IMR-90 (cell line): Measurements from ENCODE around the gene IGSF8.

Source experiments
- BHLHE40 ChIP-seq: fragments of 150-350 bp; IDR thresholded peaks from 2 replicates; pipeline ENCODE4 v1.6.1; 2016; ENCODE audit warnings: mild to moderate bottlenecking, low read depth, low read length
- CEBPB ChIP-seq: IDR thresholded peaks from 2 replicates; pipeline ENCODE4 v1.6.1; 2012; ENCODE audit warnings: low read depth, low read length, improper control_type of control experiment
- CHD1 ChIP-seq: IDR thresholded peaks from 2 replicates; pipeline ENCODE4 v1.6.1; 2012; ENCODE audit warnings: low read depth, low read length, improper control_type of control experiment
- FOS ChIP-seq: fragments of 150-350 bp; IDR thresholded peaks from 2 replicates; pipeline ENCODE4 v1.6.1; 2016; ENCODE audit warnings: low read depth, low read length
- MAZ ChIP-seq: IDR thresholded peaks from 2 replicates; pipeline ENCODE4 v1.6.1; 2012; ENCODE audit warnings: low read depth, mild to moderate bottlenecking, low read length, improper control_type of control experiment, moderate library complexity, borderline replicate concordance
- MXI1 ChIP-seq: IDR thresholded peaks from 2 replicates; pipeline ENCODE4 v1.6.1; 2012; ENCODE audit warnings: low read depth, mild to moderate bottlenecking, low read length, moderate library complexity, borderline replicate concordance
- POLR2A ChIP-seq: IDR thresholded peaks from 2 replicates; pipeline ENCODE4 v1.6.1; 2012; ENCODE audit warnings: mild to moderate bottlenecking, low read depth, low read length
- RAD21 ChIP-seq: IDR thresholded peaks from 2 replicates; pipeline ENCODE4 v1.6.1; 2012; ENCODE audit warnings: low read length, improper control_type of control experiment
- RCOR1 ChIP-seq: IDR thresholded peaks from 2 replicates; pipeline ENCODE4 v1.6.1; 2012; ENCODE audit warnings: mild to moderate bottlenecking, low read length, improper control_type of control experiment; ENCODE audit not compliant: insufficient replicate concordance
- USF2 ChIP-seq: fragments of 150-350 bp; IDR thresholded peaks from 2 replicates; pipeline ENCODE4 v1.6.1; 2017; ENCODE audit warnings: mild to moderate bottlenecking, antibody characterized with exemption, low read length, low read depth
- TF ChIP-seq, protein P1 (sequence below): conservative IDR thresholded peaks from 2 replicates; pipeline ENCODE4 v1.5.1; 2012; ENCODE audit warnings: mild to moderate bottlenecking, low read depth, low read length, improper control_type of control experiment
- TF ChIP-seq, protein P2 (sequence below): fragments of 150-350 bp; IDR thresholded peaks from 2 replicates; pipeline ENCODE4 v1.6.1; 2016; ENCODE audit warnings: low read depth, mild to moderate bottlenecking, low read length, moderate library complexity, borderline replicate concordance

DNA sequence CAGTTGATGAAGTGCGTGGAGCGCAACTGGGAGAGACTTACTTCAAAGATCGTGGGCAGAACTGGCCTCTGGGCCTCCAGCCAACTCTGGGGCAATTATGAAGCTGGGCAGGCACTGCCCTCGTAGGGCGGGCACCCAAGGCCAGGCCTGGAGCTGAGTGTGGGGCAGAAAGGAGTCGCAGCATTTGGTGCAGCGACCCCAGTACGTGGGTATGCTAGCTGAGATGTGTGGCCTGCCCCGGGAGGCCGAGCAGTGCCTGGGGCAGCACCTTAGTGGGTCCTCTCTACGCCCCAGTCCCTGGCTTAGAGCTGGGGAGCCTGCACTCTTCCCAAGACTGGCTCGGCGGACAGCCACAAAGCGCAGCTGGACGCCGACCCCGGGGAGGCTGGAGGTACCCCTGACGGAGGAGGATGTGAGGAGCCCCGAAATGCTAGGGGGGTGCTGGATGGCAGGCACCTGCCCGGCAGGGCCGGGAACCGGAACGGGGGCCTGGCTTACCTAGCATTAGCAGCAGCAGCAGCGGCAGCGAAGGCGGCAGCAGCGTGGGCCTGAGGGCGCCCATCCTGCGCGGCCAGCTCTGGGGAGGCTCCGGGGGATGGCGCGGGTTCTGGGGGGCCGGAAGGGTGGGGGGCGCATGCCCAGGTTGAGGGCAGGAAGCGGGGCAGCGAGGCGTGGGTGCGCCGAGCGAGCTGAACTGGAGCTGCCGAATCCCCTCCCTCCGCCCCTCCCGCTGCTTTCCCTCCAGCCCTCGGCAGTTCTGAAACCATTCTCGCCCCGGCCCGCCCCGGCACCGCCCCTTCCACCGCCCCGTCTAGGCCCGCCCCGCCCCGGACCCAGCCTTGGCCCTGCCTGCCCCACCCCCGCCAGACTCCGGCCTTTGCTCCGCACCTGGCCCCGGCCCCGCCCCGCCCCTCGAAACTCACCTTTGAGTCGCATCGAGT is at the start of gene IGSF8:
- TF ChIP-seq, protein P1, sequence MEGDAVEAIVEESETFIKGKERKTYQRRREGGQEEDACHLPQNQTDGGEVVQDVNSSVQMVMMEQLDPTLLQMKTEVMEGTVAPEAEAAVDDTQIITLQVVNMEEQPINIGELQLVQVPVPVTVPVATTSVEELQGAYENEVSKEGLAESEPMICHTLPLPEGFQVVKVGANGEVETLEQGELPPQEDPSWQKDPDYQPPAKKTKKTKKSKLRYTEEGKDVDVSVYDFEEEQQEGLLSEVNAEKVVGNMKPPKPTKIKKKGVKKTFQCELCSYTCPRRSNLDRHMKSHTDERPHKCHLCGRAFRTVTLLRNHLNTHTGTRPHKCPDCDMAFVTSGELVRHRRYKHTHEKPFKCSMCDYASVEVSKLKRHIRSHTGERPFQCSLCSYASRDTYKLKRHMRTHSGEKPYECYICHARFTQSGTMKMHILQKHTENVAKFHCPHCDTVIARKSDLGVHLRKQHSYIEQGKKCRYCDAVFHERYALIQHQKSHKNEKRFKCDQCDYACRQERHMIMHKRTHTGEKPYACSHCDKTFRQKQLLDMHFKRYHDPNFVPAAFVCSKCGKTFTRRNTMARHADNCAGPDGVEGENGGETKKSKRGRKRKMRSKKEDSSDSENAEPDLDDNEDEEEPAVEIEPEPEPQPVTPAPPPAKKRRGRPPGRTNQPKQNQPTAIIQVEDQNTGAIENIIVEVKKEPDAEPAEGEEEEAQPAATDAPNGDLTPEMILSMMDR, result no peak
- TF ChIP-seq CEBPB (no peak), CHD1 (no peak), BHLHE40 (no peak), POLR2A (no peak), MXI1 (0 out of 2 replicates have a peak, but pooled peaks have one; percentile 9), RCOR1 (no peak), FOS (no peak), USF2 (no peak), MAZ (peak; percentile 67; the same call in 1 of the 2 replicates), RAD21 (no peak)
- TF ChIP-seq, protein P2, sequence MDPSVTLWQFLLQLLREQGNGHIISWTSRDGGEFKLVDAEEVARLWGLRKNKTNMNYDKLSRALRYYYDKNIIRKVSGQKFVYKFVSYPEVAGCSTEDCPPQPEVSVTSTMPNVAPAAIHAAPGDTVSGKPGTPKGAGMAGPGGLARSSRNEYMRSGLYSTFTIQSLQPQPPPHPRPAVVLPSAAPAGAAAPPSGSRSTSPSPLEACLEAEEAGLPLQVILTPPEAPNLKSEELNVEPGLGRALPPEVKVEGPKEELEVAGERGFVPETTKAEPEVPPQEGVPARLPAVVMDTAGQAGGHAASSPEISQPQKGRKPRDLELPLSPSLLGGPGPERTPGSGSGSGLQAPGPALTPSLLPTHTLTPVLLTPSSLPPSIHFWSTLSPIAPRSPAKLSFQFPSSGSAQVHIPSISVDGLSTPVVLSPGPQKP, result no peak
